ENCODE data around the gene EID2B. TPM values are rescaled to one million over a fixed set of nuclear protein-coding genes. Genes with fewer than 3 reads are reported as not detected.

Gene EID2B
- polyA plus RNA-seq, 1 of the 3 experiments (the other 2 are of a cell fraction) = 6.5 TPM

DNA sequence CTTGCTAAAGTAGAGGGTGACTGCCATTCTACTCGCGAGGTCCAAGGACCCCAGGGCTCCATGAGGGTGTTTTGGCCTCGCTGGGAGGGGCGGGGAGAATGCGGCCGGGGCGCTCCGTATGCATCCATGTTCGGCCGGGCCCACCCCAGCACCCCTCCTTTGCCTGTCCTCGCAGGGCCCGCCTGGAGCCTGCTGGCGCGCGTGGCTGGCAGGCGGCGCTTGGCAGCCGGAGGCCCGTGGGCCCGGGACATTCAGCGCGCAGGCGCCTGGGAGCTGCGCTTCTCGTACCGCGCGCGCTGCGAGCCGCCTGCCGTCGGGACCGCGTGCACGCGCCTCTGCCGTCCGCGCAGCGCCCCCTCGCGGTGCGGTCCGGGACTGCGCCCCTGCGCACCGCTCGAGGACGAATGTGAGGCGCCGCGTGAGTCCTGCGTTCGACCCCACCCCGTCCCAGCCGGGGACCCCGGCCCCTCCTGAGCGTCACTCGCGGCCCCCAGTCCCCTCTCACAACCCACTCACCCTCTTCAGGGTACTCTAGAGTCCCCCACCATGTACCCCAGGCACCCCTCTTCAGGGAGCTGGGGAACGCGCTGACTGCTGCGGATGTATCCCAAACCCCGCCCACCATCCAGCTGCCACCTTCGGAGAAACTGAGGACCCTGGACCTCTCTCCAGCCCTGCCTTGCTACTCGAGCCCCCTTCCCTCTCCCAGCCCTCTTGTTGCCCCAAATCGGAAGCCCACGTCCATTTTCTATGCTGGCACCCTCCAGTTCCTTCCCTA, 29.8 kb downstream of the EID2B start:
- WGBS (ENCODE audit: low lambda C conversion rate) = 71% methylated on average over 13 of the region's 69 CpGs
- ChIA-PET CTCF (interaction anchor here (0.6 to 2.0 kb wide), 11 partner anchors 9 to 89 kb away, joined by 3 to 7 read pairs (median 4); partner anchors contain the start of genes EID2B and SELENOV), POLR2A (interaction anchor here (0.6 kb wide), 1 partner anchor 1890 kb away, joined by 5 read pairs; no protein-coding TSS in a partner anchor)
- H3K9me2 ChIP-seq = no peaks in the 10 kb centered on the region
- H3K27ac ChIP-seq (ENCODE audit: low read depth in 2 of 2, low read length in 1 of 2) = no peak overlapping the region
- H3K79me2 ChIP-seq (ENCODE audit: insufficient read depth) = no peaks in the 10 kb centered on the region
- H3K9ac ChIP-seq = no peak overlapping the region
- no peaks in the 10 kb centered on the region for H4K20me1 ChIP-seq (ENCODE audit: insufficient read depth)
- no peaks in the 10 kb centered on the region for H3K9me3 ChIP-seq
- 0 out of 2 replicates have a peak, but pooled peaks have one; percentile 12 for TF ChIP-seq SMC3 (IDR thresholded peaks at IDR 0.05; ENCODE audit: low read depth, low read length)
- no peak for TF ChIP-seq MXI1 (IDR thresholded peaks at IDR 0.05; ENCODE audit: low read depth, low read length)
- TF ChIP-seq, protein P1, sequence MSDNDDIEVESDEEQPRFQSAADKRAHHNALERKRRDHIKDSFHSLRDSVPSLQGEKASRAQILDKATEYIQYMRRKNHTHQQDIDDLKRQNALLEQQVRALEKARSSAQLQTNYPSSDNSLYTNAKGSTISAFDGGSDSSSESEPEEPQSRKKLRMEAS (IDR thresholded peaks at IDR 0.05; ENCODE audit: low read depth) = peak; percentile 93
- TF ChIP-seq NRF1 (IDR thresholded peaks at IDR 0.05; ENCODE audit: low read depth, low read length) = peak; percentile 64
- TF ChIP-seq, protein P2, sequence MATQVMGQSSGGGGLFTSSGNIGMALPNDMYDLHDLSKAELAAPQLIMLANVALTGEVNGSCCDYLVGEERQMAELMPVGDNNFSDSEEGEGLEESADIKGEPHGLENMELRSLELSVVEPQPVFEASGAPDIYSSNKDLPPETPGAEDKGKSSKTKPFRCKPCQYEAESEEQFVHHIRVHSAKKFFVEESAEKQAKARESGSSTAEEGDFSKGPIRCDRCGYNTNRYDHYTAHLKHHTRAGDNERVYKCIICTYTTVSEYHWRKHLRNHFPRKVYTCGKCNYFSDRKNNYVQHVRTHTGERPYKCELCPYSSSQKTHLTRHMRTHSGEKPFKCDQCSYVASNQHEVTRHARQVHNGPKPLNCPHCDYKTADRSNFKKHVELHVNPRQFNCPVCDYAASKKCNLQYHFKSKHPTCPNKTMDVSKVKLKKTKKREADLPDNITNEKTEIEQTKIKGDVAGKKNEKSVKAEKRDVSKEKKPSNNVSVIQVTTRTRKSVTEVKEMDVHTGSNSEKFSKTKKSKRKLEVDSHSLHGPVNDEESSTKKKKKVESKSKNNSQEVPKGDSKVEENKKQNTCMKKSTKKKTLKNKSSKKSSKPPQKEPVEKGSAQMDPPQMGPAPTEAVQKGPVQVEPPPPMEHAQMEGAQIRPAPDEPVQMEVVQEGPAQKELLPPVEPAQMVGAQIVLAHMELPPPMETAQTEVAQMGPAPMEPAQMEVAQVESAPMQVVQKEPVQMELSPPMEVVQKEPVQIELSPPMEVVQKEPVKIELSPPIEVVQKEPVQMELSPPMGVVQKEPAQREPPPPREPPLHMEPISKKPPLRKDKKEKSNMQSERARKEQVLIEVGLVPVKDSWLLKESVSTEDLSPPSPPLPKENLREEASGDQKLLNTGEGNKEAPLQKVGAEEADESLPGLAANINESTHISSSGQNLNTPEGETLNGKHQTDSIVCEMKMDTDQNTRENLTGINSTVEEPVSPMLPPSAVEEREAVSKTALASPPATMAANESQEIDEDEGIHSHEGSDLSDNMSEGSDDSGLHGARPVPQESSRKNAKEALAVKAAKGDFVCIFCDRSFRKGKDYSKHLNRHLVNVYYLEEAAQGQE (IDR thresholded peaks at IDR 0.05; ENCODE audit: low read depth, low read length) = 0 out of 2 replicates have a peak, but pooled peaks have one; percentile 21
- TF ChIP-seq, protein P3, sequence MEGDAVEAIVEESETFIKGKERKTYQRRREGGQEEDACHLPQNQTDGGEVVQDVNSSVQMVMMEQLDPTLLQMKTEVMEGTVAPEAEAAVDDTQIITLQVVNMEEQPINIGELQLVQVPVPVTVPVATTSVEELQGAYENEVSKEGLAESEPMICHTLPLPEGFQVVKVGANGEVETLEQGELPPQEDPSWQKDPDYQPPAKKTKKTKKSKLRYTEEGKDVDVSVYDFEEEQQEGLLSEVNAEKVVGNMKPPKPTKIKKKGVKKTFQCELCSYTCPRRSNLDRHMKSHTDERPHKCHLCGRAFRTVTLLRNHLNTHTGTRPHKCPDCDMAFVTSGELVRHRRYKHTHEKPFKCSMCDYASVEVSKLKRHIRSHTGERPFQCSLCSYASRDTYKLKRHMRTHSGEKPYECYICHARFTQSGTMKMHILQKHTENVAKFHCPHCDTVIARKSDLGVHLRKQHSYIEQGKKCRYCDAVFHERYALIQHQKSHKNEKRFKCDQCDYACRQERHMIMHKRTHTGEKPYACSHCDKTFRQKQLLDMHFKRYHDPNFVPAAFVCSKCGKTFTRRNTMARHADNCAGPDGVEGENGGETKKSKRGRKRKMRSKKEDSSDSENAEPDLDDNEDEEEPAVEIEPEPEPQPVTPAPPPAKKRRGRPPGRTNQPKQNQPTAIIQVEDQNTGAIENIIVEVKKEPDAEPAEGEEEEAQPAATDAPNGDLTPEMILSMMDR (IDR thresholded peaks at IDR 0.05) = peak; percentile 63
- H3K4me1 ChIP-seq (ENCODE audit: control insufficient read depth in 1 of 2, insufficient read depth in 2 of 2, low read depth in 1 of 2, low read length in 1 of 2) = peaks cover 0 to 10% of the 10 kb centered on the region in 2 experiments; a peak in 1 of 4 replicates
- no peaks in the 10 kb centered on the region for H3F3A ChIP-seq (replicated peaks; ENCODE audit: insufficient read depth)
- no peaks in the 10 kb centered on the region for H3K36me3 ChIP-seq (replicated peaks in 1 of 2; ENCODE audit: control insufficient read depth in 1 of 2, insufficient read depth in 2 of 2, low read length in 1 of 2)
- no peaks in the 10 kb centered on the region; the same call in 1 of the 2 replicates for H3K27me3 ChIP-seq (ENCODE audit: insufficient read depth)
- no peak overlapping the region for H3K4me2 ChIP-seq
- peak overlapping the region in 1 of 2 experiments; percentile 35; a peak in 1 of 4 replicates for H3K4me3 ChIP-seq (ENCODE audit: low read depth in 2 of 2, low read length in 1 of 2)
- peak overlapping the region; percentile 68; the same call in 1 of the 2 replicates for H2AFZ ChIP-seq (ENCODE audit: low read depth)
- peak; percentile 91 for DNase-seq

DNA sequence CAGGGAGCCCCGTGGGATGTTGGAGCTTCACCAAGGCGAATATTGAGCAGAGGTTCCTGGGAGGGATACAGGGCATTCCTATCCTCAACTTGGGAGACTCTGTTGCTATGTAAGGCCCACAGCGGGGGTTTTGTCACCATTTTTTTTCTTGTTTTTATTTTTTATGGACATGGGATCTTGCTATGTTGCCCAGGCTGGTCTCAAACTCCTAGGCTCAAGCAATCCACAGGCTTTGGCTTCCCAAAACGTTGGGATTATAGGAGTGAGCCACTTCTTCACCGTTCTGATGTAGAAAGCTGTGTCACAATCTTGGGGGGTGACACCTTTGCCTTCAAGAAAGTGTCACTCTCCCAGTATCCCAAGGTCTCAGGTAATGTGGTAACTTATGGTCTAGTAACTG, 31.3 kb downstream of the EID2B start:
- POLR2A ChIA-PET = no interaction called here
- 39% methylated on average over 5 of the region's 5 CpGs for WGBS (ENCODE audit: low lambda C conversion rate)
- no peak for DNase-seq
- Histone ChIP-seq H3K27me3 (ENCODE audit: insufficient read depth) (no peaks in the 10 kb centered on the region; the same call in 1 of the 2 replicates), H3K9ac (no peak overlapping the region), H3K4me2 (no peak overlapping the region), H3K4me3 (ENCODE audit: low read depth in 2 of 2, low read length in 1 of 2) (no peak overlapping the region), H2AFZ (ENCODE audit: low read depth) (no peak overlapping the region), H3K79me2 (ENCODE audit: insufficient read depth) (no peaks in the 10 kb centered on the region), H3K9me2 (no peaks in the 10 kb centered on the region), H3K36me3 (replicated peaks in 1 of 2; ENCODE audit: control insufficient read depth in 1 of 2, insufficient read depth in 2 of 2, low read length in 1 of 2) (no peaks in the 10 kb centered on the region), H3F3A (replicated peaks; ENCODE audit: insufficient read depth) (no peaks in the 10 kb centered on the region), H3K9me3 (no peaks in the 10 kb centered on the region), H3K4me1 (ENCODE audit: control insufficient read depth in 1 of 2, insufficient read depth in 2 of 2, low read depth in 1 of 2, low read length in 1 of 2) (peaks cover 0 to 9% of the 10 kb centered on the region in 2 experiments; a peak in 1 of 4 replicates), H4K20me1 (ENCODE audit: insufficient read depth) (no peaks in the 10 kb centered on the region), H3K27ac (ENCODE audit: low read depth in 2 of 2, low read length in 1 of 2) (no peak overlapping the region)
- CTCF ChIA-PET = interaction anchor here (2.0 to 3.0 kb wide), 3 partner anchors 10 to 32 kb away, joined by 4 to 15 read pairs (median 13); partner anchors contain the start of gene EID2B
- TF ChIP-seq, protein P4, sequence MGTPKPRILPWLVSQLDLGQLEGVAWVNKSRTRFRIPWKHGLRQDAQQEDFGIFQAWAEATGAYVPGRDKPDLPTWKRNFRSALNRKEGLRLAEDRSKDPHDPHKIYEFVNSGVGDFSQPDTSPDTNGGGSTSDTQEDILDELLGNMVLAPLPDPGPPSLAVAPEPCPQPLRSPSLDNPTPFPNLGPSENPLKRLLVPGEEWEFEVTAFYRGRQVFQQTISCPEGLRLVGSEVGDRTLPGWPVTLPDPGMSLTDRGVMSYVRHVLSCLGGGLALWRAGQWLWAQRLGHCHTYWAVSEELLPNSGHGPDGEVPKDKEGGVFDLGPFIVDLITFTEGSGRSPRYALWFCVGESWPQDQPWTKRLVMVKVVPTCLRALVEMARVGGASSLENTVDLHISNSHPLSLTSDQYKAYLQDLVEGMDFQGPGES (IDR thresholded peaks at IDR 0.05; ENCODE audit: low read depth, low read length) = no peak
- TF ChIP-seq, protein P5, sequence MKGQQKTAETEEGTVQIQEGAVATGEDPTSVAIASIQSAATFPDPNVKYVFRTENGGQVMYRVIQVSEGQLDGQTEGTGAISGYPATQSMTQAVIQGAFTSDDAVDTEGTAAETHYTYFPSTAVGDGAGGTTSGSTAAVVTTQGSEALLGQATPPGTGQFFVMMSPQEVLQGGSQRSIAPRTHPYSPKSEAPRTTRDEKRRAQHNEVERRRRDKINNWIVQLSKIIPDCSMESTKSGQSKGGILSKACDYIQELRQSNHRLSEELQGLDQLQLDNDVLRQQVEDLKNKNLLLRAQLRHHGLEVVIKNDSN (IDR thresholded peaks at IDR 0.05; ENCODE audit: borderline replicate concordance, low read depth) = no peak
- TF ChIP-seq, protein P6, sequence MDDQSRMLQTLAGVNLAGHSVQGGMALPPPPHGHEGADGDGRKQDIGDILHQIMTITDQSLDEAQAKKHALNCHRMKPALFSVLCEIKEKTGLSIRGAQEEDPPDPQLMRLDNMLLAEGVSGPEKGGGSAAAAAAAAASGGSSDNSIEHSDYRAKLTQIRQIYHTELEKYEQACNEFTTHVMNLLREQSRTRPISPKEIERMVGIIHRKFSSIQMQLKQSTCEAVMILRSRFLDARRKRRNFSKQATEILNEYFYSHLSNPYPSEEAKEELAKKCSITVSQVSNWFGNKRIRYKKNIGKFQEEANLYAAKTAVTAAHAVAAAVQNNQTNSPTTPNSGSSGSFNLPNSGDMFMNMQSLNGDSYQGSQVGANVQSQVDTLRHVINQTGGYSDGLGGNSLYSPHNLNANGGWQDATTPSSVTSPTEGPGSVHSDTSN (IDR thresholded peaks at IDR 0.05) = no peak
- TF ChIP-seq, protein P7, sequence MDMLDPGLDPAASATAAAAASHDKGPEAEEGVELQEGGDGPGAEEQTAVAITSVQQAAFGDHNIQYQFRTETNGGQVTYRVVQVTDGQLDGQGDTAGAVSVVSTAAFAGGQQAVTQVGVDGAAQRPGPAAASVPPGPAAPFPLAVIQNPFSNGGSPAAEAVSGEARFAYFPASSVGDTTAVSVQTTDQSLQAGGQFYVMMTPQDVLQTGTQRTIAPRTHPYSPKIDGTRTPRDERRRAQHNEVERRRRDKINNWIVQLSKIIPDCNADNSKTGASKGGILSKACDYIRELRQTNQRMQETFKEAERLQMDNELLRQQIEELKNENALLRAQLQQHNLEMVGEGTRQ (IDR thresholded peaks at IDR 0.05; ENCODE audit: borderline replicate concordance, low read depth, low read length) = no peak
- TF ChIP-seq TCF12 (IDR thresholded peaks at IDR 0.05) (no peak), MEF2A (IDR thresholded peaks at IDR 0.05; ENCODE audit: borderline replicate concordance, low read depth) (no peak), TAF1 (IDR thresholded peaks at IDR 0.05; ENCODE audit: borderline replicate concordance, low read depth, low read length) (no peak), YY1 (IDR thresholded peaks at IDR 0.05; ENCODE audit: low read depth) (no peak), SIN3A (IDR thresholded peaks at IDR 0.05; ENCODE audit: borderline replicate concordance, low read depth, low read length) (no peak)
